A673 (cell line): ENCODE measurements around the gene INPP4A. TPM values are rescaled to one million over a fixed set of nuclear protein-coding genes. Genes with fewer than 3 reads are reported as not detected.

ENCODE experiments used
- BruUV-seq: library from RNA; stranded (reverse); fragments of 400-500 nt; replicated peaks from 2 replicates; lab custom pipeline; 2021; lab: Mats Ljungman, UMichigan
- CTCF ChIA-PET: fragments of 300-600 bp; sonication (Branson Sonifier 250); formaldehyde crosslinking; loops from one replicate; lab custom pipeline; 2022; ENCODE audit warnings: antibody characterized with exemption; lab: Charles Lee
- POLR2A ChIA-PET: fragments of 300-600 bp; sonication (Branson Sonifier 250); formaldehyde crosslinking; loops from one replicate; lab custom pipeline; 2022; ENCODE audit warnings: antibody characterized with exemption; ENCODE audit not compliant: low non-redundant PET; lab: Charles Lee
- DNase-seq: peaks from one replicate; pipeline ENCODE4 v3.0.0-alpha.2; 2015; ENCODE audit warnings: low spot score
- H3K27ac ChIP-seq: fragments of 200-600 bp; sonication (generic); 2 replicates; pipeline ENCODE4 v1.5.1; 2016; ENCODE audit warnings: mixed run types, low read depth, mild to moderate bottlenecking, mixed read lengths, antibody characterized with exemption, low read length; ENCODE audit not compliant: poor library complexity, severe bottlenecking
- H3K27me3 ChIP-seq: fragments of 200-600 bp; sonication (generic); replicated peaks from 2 replicates; pipeline ENCODE4 v1.6.1; 2017; ENCODE audit warnings: mixed run types, low read depth, mild to moderate bottlenecking, mixed read lengths, antibody characterized with exemption, low read length; ENCODE audit not compliant: insufficient read depth, poor library complexity
- H3K36me3 ChIP-seq: fragments of 200-600 bp; sonication (generic); 2 replicates; pipeline ENCODE4 v1.6.1; 2016; ENCODE audit warnings: mixed run types, mild to moderate bottlenecking, mixed read lengths, antibody characterized with exemption, low read length; ENCODE audit not compliant: insufficient read depth, poor library complexity, severe bottlenecking
- H3K4me1 ChIP-seq: fragments of 200-600 bp; sonication (generic); 2 replicates; pipeline ENCODE4 v1.6.1; 2017; ENCODE audit warnings: mixed run types, mild to moderate bottlenecking, mixed read lengths, antibody characterized with exemption, low read length; ENCODE audit not compliant: insufficient read depth, poor library complexity, severe bottlenecking
- H3K4me3 ChIP-seq: fragments of 200-600 bp; sonication (generic); 2 replicates; pipeline ENCODE4 v1.5.1; 2016; ENCODE audit warnings: low read depth, mixed run types, mild to moderate bottlenecking, mixed read lengths, low read length; ENCODE audit not compliant: poor library complexity, severe bottlenecking
- H3K9me3 ChIP-seq: fragments of 200-600 bp; sonication (generic); 2 replicates; pipeline ENCODE4 v1.6.1; 2016; ENCODE audit warnings: mixed run types, low read depth, mild to moderate bottlenecking, mixed read lengths, antibody characterized with exemption, low read length; ENCODE audit not compliant: poor library complexity, severe bottlenecking
- CTCF ChIP-seq: fragments of 300-800, 200-600 bp; sonication (generic); conservative IDR thresholded peaks from 2 replicates; pipeline ENCODE4 v1.5.1; 2017; ENCODE audit warnings: low read depth, mild to moderate bottlenecking, antibody characterized with exemption, low read length, moderate library complexity, mixed read lengths
- EZH2 ChIP-seq: fragments of 200-600 bp; sonication (generic); IDR thresholded peaks from 2 replicates; pipeline ENCODE4 v1.6.1; 2017; ENCODE audit warnings: borderline replicate concordance, low read depth, mild to moderate bottlenecking, mixed read lengths, antibody characterized with exemption, low read length; ENCODE audit not compliant: poor library complexity, severe bottlenecking
- intact Hi-C: fragments of 100-400 bp; cut with micrococcal nuclease; formaldehyde crosslinking; loops from one replicate; pipeline ENCODE4 v1.10.0; 2022; ENCODE audit not compliant: unreplicated experiment
- total RNA-seq: library from RNA; stranded (reverse); gene quantifications from 2 replicates; pipeline ENCODE4 v1.2.3, GENCODE V29; 2021

The INPP4A gene
- total RNA-seq, 1 experiment from 2014 or later, result 33.5 TPM

GRCh38 chr2:98463988-98464771, 19.5 kb downstream of the INPP4A start:
- no peak overlapping the region for H3K4me3 ChIP-seq
- no peak for DNase-seq
- peak overlapping the region; percentile 56 for H3K27ac ChIP-seq
- POLR2A ChIA-PET, result no interaction called here
- no TSS peak for BruUV-seq
- no peaks in the 10 kb centered on the region for H3K9me3 ChIP-seq
- CTCF ChIA-PET, result no interaction called here
- H3K36me3 ChIP-seq, result no peaks in the 10 kb centered on the region
- TF ChIP-seq EZH2, result no peak
- no peak for TF ChIP-seq CTCF
- H3K4me1 ChIP-seq, result peaks cover 32% of the 10 kb centered on the region
- H3K27me3 ChIP-seq, result no peaks in the 10 kb centered on the region
- intact Hi-C loops, result loop anchor here (2.0 kb wide), 1 partner anchor 19 kb away; the partner anchor contains the start of gene INPP4A

GRCh38 chr2:98464772-98465310, 20.2 kb downstream of the INPP4A start:
- H3K27me3 ChIP-seq, result no peaks in the 10 kb centered on the region
- POLR2A ChIA-PET, result no interaction called here
- peak overlapping the region; percentile 56 for H3K27ac ChIP-seq
- DNase-seq, result peak; percentile 67
- no peak overlapping the region for H3K4me3 ChIP-seq
- H3K4me1 ChIP-seq, result peaks cover 32% of the 10 kb centered on the region
- BruUV-seq, result no TSS peak
- no peak for TF ChIP-seq EZH2
- TF ChIP-seq CTCF, result no peak
- H3K36me3 ChIP-seq, result no peaks in the 10 kb centered on the region
- CTCF ChIA-PET, result no interaction called here
- intact Hi-C loops, result loop anchor here (2.0 kb wide), 1 partner anchor 20 kb away; the partner anchor contains the start of gene INPP4A
- no peaks in the 10 kb centered on the region for H3K9me3 ChIP-seq

- H3K36me3 ChIP-seq, result no peaks in the 10 kb centered on the region
- no peaks in the 10 kb centered on the region for H3K27me3 ChIP-seq
- peak; percentile 88 for DNase-seq
- TF ChIP-seq CTCF, result no peak
- TF ChIP-seq EZH2, result no peak
- intact Hi-C loops, result loop anchor here (2.0 kb wide), 1 partner anchor 21 kb away; the partner anchor contains the start of gene INPP4A
- H3K4me3 ChIP-seq, result no peak overlapping the region
- BruUV-seq, result no TSS peak
- H3K4me1 ChIP-seq, result peaks cover 32% of the 10 kb centered on the region
- POLR2A ChIA-PET, result no interaction called here
- CTCF ChIA-PET, result interaction anchor here (0.7 kb wide), 1 partner anchor 820 kb away, joined by 5 read pairs; the partner anchor contains the start of gene COX5B
- H3K27ac ChIP-seq, result peak overlapping the region; percentile 56
- H3K9me3 ChIP-seq, result no peaks in the 10 kb centered on the region
Observed at GRCh38 chr2:98465456-98466226, 21.0 kb downstream of the INPP4A start.
